HG03354 (cell line): Measurements from ENCODE around the gene VEPH1.

Experiments used
- ATAC-seq: cut with Tn5 transposase; IDR thresholded peaks from one replicate; pipeline ENCODE4 v1.9.1; 2021; ENCODE audit warnings: mild to moderate bottlenecking; ENCODE audit not compliant: unreplicated experiment, poor library complexity, severe bottlenecking

The VEPH1 gene

DNA sequence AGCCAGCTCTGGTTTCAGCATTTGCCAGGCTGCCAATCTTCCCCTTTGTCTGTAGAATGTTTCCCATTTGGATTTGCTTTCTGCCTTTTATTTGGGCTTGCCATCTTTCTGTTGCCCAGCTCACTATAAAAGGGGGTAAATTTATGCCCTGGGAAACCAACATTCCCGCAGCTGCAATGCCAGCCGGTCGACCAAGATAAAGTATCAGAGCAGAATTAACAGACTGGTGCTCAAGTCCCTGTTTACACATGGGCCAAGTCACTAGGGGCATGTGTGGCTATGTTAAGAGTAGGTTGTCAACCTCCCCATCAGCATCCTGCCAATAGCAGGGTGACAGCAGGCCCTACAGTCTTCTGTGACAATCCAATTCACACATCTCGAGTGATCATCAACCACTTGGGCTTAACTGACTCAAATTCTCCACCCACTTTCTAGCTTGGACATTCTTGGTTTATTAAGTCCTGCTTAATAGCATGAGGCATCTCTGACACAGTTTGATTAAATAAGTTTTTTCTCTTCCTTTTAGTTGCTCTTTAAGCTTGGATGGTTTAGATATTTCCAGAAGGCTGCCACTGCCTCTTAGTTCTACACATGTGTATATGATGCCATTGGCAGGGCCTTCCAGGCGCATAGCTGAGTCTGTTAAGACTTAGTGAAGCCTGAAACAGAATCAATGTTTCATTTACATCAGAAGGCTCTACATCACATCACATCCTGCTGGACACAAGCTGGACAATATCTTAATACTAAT is 24.1 kb upstream of the VEPH1 start:
- ATAC-seq = no peak

DNA sequence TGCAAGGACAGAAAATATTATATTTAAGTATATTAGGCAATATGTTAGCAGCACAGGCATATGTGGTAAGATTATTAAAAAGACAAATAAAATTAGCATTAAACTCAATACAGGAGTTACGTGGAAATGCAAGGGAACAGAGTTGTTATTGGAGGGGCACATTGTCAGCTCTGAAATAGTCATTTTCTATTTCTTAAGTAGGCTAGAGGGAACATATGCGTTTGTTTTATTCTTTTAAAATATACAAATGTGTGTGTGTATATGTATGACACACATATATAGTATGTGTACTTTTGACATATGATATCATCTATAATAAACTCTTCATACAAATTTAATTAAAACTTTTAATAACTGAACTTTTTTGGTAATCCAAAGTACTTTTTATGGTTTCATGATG is 22.8 kb upstream of the VEPH1 start:
- no peak for ATAC-seq

- ATAC-seq = no peak
Measured at GRCh38 chr3:157523814-157524213, 20.6 kb upstream of the VEPH1 start.

DNA sequence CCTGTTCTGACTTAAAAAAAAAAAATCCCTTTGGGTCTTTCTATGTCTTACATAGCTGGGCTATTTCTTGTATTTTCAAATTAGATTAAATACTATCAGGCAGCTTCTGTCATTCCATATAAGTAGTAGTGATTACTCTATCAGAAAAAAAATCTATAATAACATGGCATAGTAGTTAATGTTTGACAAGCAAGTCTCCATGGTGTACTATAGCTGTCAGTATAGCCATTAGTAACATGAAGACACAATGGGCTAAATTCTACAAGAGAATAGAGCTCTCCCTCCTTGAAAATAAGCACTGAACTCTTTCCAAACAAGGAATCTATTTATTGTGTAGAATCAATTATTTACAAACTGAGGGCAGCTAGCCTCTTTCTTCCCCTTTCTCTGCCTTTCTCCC is 19.4 kb upstream of the VEPH1 start:
- ATAC-seq = no peak

DNA sequence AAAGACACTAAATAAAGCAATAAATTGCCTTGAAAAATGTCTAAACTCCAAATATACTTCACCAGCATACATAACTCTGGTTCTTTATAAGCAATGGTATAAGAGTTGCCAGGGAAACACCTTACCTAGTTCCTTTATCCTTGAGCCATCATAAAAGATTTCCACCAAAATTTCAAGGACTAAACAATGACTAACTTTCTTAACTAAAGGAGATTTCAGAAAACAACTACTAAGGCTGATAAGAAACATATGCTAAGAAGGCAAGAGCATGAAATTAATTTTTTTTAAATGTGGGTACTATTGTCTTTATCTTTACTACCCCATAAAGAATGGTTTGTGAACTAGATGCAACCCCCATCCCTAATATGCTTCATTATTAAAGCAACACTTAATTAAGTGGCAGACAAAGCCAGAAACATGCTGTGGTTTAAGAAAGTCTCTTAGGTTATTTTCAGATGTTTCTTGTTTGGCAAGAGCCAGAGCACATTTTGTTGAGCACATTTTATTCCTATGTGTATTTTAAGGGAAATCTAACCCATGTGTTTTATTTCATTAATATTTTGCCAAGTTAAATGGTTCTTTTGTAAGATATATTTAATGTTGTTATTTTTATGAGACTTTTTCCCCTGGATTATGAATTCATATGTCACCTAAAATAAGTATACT is 17.4 kb upstream of the VEPH1 start:
- no peak for ATAC-seq

- no peak for ATAC-seq
Measured at GRCh38 chr3:157518881-157519280, 15.7 kb upstream of the VEPH1 start.

GRCh38 chr3:157516928-157517327 is 13.7 kb upstream of the VEPH1 start:
- ATAC-seq = no peak

GRCh38 chr3:157515398-157515797 is 12.2 kb upstream of the VEPH1 start:
- no peak for ATAC-seq

GRCh38 chr3:157514371-157514895 is 11.2 kb upstream of the VEPH1 start:
- no peak for ATAC-seq

- ATAC-seq = no peak
Measured at GRCh38 chr3:157513585-157513984, 10.4 kb upstream of the VEPH1 start.

DNA sequence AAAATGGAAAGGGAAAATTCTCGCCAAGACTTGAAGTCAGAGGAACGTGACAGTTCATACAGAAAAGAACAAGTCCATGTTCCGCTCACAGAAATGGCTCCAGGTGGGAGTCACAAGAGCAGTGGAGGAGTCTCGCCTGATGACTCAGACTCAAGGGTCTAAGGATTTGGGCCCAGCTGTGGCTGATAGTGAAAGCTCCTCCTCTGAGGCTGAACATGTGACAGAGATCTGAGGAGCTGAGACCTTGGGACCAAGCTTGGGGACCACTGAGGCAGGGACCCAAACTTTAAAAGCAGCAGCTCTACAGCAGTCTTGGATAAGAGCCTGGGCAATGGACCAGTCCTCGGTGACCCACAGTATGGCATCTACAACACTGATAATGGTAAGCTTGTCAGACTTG is 9.3 kb upstream of the VEPH1 start:
- ATAC-seq = no peak

DNA sequence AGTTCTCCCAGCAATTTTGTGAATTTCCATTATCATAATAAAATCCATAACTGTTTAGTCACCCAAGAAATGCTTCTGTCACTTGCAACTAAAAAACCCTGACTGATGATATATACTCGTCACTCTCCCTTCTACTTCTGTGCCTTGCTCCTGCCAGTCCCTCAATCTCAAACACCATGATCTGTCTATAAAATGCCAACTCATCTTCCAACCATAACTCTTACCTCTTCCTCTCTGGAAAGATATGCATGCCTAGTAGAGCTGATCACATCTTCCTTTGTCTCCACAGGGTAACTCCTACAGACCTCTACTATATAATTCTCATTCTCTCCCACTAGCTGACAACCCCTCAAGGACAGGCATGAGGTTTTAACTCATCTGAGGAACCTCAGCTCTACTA is 5.2 kb upstream of the VEPH1 start:
- no peak for ATAC-seq

GRCh38 chr3:157501863-157502262 is 1.4 kb downstream of the VEPH1 start:
- ATAC-seq = no peak

DNA sequence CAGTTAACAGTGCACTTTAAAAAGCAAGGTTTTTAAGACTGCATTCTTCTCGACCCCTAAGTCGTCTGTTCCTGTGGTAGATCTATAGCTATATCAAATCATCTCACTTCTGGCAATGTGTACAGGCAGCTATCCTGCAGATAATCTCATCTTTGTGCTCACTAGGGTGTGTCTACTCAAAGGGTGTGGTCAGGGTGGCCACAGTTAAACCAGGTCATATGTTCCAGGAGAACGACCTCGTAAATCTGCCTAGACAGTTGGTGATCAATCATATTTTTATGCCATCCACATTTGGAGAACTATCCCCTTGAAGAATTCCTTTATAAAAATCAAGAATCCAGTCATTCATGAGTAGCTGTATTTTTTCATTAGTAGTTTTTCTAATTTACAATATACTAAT is 3.0 kb downstream of the VEPH1 start:
- ATAC-seq = no peak

GRCh38 chr3:157499342-157499963 is 3.8 kb downstream of the VEPH1 start:
- ATAC-seq = no peak

GRCh38 chr3:157498371-157498770 is 4.8 kb downstream of the VEPH1 start:
- ATAC-seq = no peak

DNA sequence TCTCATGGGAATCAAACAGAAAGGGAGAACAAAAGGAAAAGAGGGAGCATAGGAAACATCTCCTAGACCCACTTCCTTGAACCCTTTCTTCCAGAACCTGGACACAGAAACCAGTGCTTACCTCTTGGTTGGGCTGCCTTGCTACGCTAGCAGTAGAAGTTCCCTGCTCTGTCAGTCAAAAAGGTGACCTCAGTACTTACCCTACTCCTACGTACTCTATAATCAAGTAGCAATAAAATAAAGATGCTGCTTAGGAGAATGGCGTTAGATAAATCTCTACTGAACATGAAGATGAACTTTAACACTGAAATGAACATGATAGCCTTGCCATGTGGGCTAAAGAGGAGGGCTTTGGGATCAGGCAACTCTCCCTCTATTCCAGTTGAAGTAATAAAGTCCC is 7.4 kb downstream of the VEPH1 start:
- ATAC-seq = no peak

GRCh38 chr3:157494581-157495281 is 8.5 kb downstream of the VEPH1 start:
- ATAC-seq = no peak

- peak; percentile 51 for ATAC-seq
Measured at GRCh38 chr3:157493627-157494550, 9.3 kb downstream of the VEPH1 start.
